Cortex of kidney (tissue), 1 donor: ENCODE data around the gene TTC28.

Experiments used
- DNase-seq: peaks from one replicate; lab custom pipeline; 2025; lab: John Stamatoyannopoulos, UW

TTC28 gene

GRCh38 chr22:28021998-28022660, 657.5 kb downstream of the TTC28 start:
- no peak for DNase-seq

DNA sequence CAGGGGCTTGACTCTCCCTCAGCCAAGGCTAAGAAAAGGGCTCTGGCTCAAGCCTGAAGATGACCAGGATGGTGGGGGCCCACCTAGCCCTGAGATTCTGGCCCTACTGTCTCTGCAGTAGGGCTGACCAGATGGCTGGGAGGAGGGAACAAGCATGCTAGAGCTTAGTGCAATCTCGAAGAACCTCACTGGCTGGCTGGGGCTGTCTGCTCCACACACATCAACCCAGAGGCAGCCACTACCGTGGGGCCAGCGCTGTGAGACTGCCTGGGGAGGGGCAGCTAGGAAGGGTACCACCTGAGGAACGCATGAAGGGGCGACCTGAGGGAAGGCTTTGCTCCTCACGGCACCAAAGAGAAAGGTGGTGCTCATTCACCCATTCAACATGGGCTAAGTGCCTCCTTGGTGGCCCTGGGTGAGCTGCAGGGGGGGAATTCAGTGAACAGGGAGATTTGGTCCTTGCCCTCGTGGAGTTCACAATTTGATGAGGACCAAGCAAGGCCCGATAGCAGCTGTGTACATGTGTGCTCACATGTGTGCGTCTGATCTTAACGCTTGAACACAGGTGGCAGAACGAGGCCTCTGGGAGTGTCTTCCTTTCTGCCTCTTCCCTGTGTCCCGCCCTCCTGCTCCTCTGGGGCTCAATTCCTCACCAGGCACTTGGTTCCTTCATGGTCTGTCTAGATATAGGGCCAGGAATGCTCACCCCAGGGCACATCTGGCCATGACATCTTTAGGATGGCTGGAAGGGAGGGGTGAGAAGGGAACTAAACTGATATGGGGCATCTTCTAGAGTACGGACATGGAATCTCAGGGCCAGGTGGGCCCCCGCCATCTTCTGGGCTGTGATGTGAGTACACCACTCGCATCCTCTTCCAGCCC, 658.3 kb downstream of the TTC28 start:
- no peak for DNase-seq

DNA sequence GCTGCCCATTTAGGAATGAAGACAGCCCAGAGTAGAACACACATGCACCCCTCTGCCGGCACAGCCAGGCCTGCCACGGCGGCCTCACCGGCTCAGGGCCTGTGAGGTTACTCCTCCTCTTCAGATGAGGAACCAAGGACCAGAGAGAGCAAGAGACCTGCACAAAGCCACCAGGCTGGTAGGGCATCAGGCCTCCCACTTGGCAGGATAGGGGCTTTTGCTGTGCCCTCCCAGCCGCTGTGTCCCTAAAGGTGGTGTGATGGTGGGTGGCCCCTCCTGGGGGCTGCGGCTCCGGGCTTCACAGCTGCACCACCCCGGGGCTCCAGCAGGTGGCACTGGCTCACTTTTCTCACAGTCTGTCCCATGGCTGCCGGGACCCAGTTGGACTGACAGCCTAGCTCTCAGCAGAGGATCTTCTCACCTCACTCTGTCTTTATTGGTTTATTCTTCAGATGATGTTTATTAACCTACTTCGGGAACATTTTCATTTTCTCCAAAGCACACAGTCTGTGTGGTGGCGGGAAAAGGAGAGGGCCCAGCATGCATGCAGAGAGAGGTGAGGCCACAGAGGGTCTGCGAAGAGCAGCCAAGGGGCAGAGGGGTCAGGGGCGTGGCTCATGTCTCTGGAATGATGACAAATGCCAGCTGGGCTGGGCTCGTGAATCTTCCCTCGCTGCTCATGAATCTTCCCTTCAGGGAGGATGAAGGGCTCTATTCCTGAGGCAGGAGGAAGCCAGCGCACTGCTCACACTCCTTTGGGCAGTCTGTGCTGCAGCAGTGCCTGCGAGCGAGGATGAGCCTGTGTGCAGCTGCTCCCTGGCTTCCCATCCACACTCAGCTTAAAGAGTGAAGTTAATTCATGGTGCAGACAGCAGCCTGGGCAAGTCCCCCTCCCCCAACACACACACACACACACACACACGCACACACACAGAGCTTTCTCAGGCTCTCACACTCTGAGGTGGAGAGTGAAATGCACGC, 659.5 kb downstream of the TTC28 start:
- no peak for DNase-seq

- no peak for DNase-seq
Measured at GRCh38 chr22:28019360-28019759, 660.3 kb downstream of the TTC28 start.

GRCh38 chr22:28018461-28018927, 661.1 kb downstream of the TTC28 start:
- DNase-seq: no peak

- DNase-seq: no peak
Measured at GRCh38 chr22:28017859-28018258, 661.8 kb downstream of the TTC28 start.

GRCh38 chr22:28017558-28017820, 662.2 kb downstream of the TTC28 start:
- no peak for DNase-seq

DNA sequence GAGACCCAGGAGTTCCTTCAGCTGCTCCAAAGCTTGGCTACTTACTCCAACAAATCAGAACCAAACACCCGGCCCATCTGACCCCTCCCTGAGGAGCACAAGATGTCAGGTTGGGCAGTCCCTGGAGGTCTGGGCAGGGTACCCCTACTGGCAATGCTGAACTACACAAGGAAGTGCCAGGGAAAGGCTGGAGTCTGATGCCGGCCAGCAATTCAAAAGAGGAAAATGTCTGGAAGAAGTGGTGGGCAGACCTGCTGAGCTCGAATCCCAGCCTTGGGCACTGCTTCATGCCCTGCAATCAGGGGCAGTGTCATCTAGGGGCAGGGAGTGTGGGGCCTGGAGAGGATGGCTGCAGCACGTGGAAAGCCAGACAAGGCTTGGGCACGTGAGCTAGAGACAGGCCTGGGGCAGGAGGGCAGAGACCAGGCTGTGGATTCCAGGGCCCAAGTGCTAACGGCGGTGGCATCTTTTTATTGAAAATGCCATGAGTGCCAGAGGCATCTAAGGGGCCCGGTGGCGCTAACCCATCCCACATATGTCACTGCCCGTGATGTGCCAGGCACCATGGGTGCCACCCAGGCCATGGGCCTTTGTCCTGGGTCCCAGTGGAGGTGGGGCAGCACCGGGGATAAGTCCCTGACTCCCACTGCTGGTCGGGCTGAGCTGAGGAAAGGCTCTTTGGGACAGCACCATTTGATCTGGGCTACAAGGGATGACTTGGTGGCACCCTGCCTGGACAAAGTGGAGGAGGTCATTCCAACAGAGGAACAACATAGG, 662.7 kb downstream of the TTC28 start:
- no peak for DNase-seq

GRCh38 chr22:28015676-28016601, 663.7 kb downstream of the TTC28 start:
- no peak for DNase-seq

DNA sequence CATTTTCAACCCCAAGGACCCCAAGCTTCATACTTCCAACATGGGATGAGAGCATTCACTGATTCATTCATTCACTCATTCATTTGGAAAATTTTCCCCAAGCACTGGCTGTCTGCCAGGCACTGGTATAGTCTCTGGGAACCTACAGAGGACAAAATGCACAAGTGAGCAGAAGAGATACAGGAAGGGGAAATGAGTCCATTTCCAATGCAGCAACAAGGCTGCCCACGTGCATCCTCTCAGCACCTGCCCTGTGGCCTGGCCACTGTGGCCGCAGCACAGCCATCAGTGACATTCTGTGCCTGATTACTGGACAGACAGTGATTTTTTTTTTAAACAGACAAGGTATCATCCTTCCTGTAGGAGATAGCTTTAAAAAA, 664.6 kb downstream of the TTC28 start:
- DNase-seq: no peak

DNA sequence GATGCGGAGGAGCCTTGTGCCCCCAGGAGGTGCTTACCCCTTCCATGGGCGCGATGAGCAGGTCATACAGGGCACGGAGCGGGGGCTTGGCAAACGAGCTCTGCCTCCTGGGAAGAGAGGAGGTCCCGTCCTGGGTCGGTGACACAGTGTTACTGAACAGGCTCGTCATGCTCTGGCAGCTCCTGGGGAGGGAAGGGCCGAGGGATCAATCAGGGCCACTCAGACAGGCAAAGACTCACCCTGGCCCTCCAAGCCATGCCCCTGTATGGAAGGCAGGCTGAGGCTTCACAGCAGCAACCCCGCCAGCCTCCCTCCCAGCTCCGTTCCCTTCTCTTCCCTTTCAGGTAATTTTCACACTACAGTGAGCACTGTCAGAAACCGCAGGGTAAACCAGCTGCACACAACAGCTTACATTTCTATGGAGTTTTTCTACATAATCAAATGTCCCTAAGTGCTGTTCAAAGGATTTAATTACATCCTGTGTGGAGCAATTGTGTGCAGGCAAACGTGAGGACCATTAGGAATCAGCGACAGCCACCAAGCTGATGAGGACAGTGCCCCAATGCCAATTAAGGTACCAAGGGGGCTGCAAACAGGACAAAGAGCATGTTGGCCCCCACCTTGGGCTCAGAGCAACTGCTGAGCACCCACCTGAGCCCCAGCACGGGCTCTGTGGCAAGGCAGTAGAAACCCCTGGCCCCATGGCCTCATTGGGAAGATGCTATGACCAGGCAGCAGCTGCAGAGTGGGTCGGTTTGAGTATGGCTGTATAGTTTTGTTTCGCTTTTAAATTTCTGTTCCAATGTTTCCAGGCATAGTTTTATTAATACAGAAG, 665.2 kb downstream of the TTC28 start:
- no peak for DNase-seq

DNA sequence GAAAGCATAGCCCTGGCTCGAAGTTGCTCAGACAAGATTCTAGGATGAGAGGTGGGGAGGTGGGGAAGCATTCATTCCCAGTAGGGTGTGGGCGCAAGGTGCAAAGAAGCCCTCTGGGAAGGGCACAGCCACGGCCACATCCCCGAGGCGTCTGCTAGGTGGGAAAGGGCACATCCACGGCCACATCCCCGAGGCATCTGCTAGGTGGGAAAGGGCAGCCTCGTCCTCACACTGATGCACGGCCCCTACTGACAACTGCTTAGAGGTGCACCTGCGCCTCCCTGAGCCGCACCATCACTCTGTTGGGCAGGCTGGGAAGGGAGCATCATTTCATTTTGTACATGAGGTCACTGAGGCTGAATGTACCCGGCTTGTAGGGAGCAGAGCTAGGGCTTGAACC, 666.0 kb downstream of the TTC28 start:
- no peak for DNase-seq

- no peak for DNase-seq
Measured at GRCh38 chr22:28012832-28013460, 666.7 kb downstream of the TTC28 start.

DNA sequence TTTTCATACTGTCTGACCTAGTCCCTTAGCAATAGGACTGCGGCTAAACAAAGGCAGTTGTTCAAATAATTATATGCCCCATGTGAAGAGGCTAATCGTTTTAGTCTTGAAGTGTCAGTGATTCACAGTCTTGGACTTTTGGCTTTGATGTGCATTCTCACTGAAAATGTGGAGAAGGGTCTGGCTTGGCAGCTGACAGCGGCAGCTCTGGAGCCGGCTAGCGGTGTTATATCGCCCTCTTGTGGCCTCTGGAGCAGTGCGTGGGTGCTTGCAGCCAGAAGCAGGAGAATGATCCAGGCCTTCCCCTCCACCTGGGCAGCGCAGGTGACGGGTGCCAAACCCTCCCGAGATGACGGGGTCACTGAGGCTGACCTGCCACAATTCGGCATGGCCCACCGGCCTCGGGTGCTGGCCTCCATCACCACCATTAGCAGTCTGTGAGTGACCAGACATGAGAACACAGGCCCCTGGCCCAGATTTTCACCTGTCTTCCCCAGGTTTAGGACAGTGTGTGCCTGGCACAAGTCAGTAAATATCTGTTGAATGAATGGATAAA, 670.3 kb downstream of the TTC28 start:
- DNase-seq: no peak

DNA sequence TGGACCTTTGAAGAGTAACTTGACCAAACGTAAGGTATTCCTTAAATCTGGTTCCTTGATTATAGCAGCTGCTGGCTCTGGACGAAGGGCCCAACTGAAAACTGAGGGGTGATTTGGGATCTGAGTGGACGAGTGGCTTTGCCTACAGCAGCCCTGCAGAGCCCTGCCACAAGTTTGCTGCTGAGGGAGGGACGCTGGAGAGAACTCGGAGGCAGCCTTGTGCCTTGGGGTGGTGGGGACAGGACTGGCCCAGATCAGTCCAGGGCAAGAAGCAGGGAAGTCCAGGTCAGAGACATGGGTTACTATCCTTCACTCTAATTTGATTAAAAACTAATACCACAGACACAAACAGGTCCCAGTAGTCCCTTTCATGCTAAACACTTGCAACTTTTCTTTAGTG, 671.0 kb downstream of the TTC28 start:
- DNase-seq: no peak

GRCh38 chr22:28008056-28008455, 671.6 kb downstream of the TTC28 start:
- no peak for DNase-seq

DNA sequence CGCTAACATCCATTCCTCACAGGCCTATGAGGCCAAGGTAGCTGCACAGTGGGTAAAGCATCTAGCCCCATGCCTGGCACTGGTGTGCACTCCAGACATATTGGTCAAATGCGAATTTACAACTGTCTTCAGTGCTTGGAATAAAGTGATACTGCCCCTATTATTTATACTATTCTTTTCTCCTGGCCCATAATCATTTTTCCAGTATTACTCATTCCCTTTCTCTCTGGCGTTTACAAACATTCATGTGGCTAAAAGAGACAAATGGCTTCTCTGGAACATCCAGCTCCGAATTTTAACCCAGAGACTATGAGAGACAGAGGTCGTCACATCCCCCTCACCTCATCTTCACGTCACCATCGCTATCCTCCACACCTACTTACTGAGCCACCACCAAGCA, 673.4 kb downstream of the TTC28 start:
- DNase-seq: no peak

DNA sequence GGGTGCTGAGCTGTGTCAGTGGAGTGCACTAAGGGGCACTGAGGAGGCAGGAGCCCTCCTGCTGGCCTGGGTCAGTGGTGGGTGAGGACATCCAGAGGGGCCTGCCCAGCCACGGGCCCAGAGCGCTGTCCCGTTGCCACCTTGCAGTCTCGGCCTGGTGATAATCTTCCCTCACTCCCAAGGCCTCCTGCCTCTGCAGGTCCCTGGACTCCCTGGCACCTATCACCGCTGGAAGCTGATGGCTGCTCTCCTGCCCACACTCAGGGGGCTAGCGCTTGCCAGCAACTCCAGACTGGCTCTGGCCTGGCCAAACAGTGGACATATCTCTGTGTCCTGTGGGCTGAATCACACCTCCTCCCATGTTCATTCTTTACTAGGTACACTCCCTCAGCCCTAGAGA, 674.1 kb downstream of the TTC28 start:
- DNase-seq: no peak

DNA sequence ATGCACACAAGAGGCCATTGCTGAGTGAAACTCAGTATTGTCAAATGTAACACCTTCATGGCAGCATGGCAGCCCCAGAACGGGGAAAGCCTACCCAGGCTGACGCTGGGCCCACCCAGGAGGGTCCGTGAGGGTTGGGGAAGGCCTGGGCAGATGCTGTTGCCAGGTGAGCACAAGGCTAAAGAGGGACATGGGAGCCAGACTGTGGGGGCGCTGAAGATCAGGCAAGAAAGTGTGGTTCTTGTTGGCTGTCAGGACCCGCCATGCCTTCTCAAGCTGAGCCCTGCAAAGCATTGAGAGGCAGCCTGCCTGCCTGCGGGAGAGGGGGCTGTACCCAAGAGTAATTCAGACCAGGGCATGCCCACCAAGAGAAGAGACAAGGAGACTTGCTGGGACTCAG, 675.6 kb downstream of the TTC28 start:
- no peak for DNase-seq
